HG02852 (cell line): ENCODE results near the gene CDH4.

ENCODE experiments used
- ATAC-seq: cut with Tn5 transposase; IDR thresholded peaks from one replicate; pipeline ENCODE4 v1.9.1; 2021; ENCODE audit warnings: mild to moderate bottlenecking, moderate library complexity; ENCODE audit not compliant: unreplicated experiment

Gene CDH4

GRCh38 chr20:61354001-61354390, 101.9 kb downstream of the CDH4 start:
- ATAC-seq, result no peak

- ATAC-seq, result no peak
These were observed 102.4 kb downstream of the CDH4 start for GRCh38 chr20:61354501-61354900.

GRCh38 chr20:61354901-61355495, 102.9 kb downstream of the CDH4 start:
- no peak for ATAC-seq

GRCh38 chr20:61355585-61355984, 103.5 kb downstream of the CDH4 start:
- no peak for ATAC-seq

- ATAC-seq, result no peak
These were observed 104.1 kb downstream of the CDH4 start for GRCh38 chr20:61356196-61356595.

- no peak for ATAC-seq
These were observed 105.1 kb downstream of the CDH4 start for GRCh38 chr20:61357119-61357518.

GRCh38 chr20:61359254-61359653, 107.2 kb downstream of the CDH4 start:
- no peak for ATAC-seq

- ATAC-seq, result no peak
These were observed 108.2 kb downstream of the CDH4 start for GRCh38 chr20:61360296-61360695.

- ATAC-seq, result no peak
These were observed 108.9 kb downstream of the CDH4 start for GRCh38 chr20:61360940-61361339.

- no peak for ATAC-seq
These were observed 109.4 kb downstream of the CDH4 start for GRCh38 chr20:61361501-61361900.

- ATAC-seq, result no peak
These were observed 112.1 kb downstream of the CDH4 start for GRCh38 chr20:61364147-61364546.

- ATAC-seq, result no peak
These were observed 114.9 kb downstream of the CDH4 start for GRCh38 chr20:61366914-61367313.

GRCh38 chr20:61369731-61370520, 117.9 kb downstream of the CDH4 start:
- ATAC-seq, result no peak

GRCh38 chr20:61370841-61371303, 118.8 kb downstream of the CDH4 start:
- no peak for ATAC-seq

- ATAC-seq, result no peak
These were observed 119.6 kb downstream of the CDH4 start for GRCh38 chr20:61371501-61372136.

- ATAC-seq, result no peak
These were observed 120.3 kb downstream of the CDH4 start for GRCh38 chr20:61372137-61373054.

GRCh38 chr20:61373055-61373399, 121.0 kb downstream of the CDH4 start:
- ATAC-seq, result no peak

GRCh38 chr20:61373956-61374545, 122.0 kb downstream of the CDH4 start:
- ATAC-seq, result no peak

- no peak for ATAC-seq
These were observed 124.6 kb downstream of the CDH4 start for GRCh38 chr20:61376541-61377240.
